Activated CD8-positive, alpha-beta memory T cell treated with anti-CD3 and anti-CD28 coated beads for 24 hours (primary cell): ENCODE data around the gene ZNF511.
"Not testable (repeated sequence)": the region's sequence is repeated elsewhere in the genome, so short reads cannot be mapped to it uniquely, and the experiment has no call there.

Experiments used
- DNase-seq: peaks from one replicate; pipeline ENCODE4 v3.0.0-alpha.2; 2020

The ZNF511 gene

DNA sequence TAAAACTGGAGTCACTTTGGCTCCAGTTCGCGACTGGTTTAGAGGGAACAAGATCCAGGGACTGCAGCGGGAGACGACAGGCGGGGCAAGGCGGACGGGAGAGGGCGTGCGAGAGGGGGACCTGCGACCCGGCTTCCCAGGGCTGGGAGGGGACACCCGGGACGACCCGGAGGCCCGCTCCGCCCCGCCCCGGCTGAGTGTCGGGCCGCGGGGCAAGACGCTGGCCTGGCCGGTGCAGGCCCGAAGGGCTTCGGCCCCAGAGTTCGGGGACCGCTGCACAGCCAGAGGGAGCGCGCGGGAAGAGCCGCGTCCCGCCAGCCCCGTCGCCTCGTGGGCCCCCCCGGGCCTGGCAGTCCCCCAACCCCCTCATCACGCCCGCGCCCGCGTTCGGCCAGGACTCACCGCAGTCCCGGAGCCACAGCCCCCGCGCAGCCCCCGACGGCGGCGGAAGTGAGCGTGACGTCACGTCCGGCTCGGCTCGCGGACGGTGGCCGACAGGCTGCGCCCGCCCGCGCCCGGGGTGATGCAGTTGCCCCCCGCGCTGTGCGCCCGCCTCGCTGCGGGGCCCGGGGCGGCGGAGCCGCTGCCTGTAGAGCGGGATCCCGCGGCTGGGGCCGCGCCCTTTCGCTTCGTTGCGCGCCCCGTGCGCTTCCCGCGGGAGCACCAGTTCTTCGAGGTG, at the start of gene ZNF511, which contains the start of gene TUBGCP2:
Gene ZNF511, plus strand, starts transcription at position 494 of the 679 bp plus-strand sequence. Its CDS starts 30 bp downstream, at position 524.
Gene TUBGCP2, minus strand, starts transcription at position 452 of the 679 bp plus-strand sequence. CDS start 5,931 bp downstream, outside the sequence.
- DNase-seq = peak; percentile 99

DNA sequence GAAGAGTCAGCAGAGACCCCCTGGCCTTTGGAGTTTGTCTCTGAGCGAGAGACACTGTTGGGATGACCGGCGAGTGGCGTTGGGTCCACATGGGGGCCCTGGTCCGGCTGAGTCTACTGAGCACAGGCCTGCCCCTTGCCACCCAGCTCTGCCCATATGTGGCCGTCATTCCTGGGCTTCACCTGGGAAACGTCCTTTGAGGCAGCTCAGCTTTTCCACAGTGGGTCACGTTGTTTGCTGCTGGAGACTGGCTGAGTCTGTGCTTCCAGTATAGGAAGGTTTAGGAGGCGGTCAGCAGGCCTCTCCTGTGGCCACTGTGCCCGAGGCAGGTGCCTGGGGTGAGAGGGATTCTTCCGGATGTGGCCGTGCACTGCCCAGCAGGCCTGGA, 49.1 kb upstream of the ZNF511 start:
- DNase-seq = no peak

GRCh38 chr10:133260895-133261725, 47.6 kb upstream of the ZNF511 start:
- DNase-seq = peak; percentile 88

- DNase-seq = peak; percentile 93
Measured at GRCh38 chr10:133261726-133262325, 46.9 kb upstream of the ZNF511 start.

GRCh38 chr10:133262696-133263095, 46.0 kb upstream of the ZNF511 start:
- DNase-seq = no peak

DNA sequence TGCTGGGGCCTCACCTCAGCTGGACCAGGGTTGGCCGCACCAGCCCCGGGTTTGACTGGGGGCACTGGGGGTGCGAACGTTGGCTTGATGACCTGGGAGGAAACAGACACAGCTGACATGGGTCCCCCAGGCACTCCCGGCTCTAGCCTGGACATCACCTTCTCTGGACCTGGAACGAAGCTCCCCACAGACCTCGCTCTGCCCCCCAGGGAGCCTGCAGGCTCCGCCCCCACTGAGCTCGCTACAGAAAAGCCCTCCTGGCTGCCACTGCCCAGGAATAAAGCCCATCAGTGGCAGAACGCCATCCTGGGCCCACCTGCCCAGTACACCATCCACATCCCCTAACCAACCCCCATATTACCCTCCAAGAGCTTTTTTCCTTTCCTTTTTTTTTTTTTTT, 45.0 kb upstream of the ZNF511 start:
- no peak for DNase-seq

DNA sequence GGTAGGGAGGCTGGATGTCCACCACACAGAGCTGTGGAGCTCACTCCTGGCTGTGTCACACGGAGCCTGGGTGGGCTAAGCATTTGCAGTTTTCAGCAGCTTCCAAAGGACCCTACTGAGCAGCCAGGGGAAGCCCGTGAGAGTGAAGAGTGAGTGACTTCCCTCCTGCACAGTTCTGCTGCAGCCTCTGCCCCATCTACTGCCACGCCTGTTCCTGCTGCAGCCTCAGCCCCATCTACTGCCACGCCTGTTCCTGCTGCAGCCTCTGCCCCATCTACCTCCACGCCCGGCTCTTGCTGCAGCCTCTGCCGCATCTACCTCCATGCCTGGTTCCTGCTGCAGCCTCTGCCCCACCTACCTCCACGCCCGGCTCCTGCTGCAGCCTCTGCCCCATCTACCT, 44.3 kb upstream of the ZNF511 start:
- no peak for DNase-seq

DNA sequence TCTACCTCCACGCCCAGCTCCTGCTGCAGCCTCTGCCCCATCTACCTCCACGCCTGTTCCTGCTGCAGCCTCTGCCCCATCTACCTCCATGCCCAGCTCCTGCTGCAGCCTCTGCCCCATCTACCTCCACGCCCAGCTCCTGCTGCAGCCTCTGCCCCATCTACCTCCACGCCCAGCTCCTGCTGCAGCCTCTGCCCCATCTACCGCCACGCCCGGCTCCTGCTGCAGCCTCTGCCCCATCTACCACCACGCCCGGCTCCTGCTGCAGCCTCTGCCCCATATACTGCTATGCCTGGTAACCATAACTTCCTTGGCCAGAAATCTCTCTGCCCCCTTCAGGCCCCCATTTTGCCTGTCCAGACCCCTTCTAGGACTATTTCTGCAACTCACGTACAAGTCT, 43.7 kb upstream of the ZNF511 start:
- not testable (repeated sequence) for DNase-seq

- DNase-seq = no peak
Measured at GRCh38 chr10:133266056-133266795, 42.5 kb upstream of the ZNF511 start.

GRCh38 chr10:133267293-133267692, 41.4 kb upstream of the ZNF511 start:
- DNase-seq = no peak

DNA sequence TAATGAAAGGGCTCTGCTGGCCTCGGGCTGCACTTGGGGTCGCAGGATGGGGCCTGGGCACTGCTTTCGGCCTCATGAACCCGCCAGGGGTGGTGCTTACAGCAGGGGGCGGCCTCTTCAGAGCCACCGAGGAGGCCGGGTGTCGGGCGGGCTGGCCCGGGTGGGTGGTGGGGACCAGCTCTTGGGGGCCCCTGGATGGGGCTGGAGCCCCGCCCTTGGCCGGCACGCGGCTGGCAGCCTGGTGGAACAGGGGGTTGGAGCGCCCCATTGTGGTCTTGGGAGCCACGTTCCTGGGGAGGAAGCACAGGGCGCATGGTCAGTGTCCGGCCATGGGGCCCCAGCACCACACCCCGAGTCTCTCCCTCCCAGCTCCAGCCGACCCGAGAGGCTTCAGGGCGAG, 40.9 kb upstream of the ZNF511 start:
- no peak for DNase-seq

DNA sequence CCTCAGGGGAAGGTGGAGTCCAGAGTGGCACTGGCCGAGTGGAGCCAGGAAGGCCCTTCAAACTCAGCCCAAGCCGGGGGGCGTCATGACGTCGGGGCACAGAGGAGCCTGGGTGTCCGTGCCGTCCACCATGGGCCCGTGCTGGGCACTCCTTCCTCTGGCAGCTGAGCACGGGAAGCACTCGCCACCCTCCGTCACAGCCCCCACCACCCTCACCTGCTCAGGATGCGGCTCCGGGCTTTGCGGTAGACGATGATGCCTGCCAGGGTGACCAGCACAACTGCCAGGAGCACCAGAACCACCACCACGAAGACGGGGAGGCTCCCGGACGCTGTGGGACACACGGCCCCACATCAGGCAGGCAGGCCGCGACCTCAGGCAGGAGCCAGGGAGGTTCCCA, 40.2 kb upstream of the ZNF511 start:
- no peak for DNase-seq

DNA sequence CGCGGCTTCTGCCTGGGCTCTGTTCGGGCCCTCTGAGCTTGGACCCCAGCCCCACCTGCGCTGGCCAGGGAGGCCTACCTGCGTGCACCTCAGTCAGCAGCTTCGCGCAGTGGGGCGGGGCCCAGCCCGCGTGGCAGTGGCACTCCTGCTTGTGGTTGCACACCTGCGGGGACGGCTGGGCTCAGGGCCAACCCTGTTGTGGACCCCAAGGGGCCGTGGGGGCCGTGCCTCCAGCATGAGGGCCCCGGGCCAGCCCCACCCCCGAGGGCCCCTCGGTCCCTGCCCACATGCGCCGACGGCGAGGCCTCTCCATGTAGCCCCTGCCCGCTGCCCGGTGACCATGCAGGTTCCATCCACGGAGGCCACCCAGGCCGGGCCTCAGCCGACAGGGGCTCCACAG, 39.3 kb upstream of the ZNF511 start:
- no peak for DNase-seq

DNA sequence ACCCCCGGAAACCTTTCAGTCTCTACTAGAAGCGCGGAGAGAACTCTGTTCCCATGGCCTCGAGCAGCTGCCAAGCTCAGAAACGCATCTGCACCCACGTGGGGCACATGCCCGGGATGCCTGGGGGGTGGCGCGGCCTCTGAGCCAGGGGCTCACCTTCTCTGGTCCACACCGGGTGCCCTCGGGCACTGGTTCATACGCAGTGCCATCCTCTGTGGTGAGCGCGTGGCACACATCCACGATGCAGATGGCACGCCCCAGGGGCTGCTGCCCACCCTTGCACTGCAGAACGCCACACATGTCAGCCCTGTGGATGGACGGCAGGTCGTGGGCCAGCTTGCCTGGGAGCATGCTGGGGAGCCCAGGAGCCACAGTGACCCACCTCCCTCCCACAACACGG, 38.5 kb upstream of the ZNF511 start:
- DNase-seq = no peak

GRCh38 chr10:133270773-133271297, 37.9 kb upstream of the ZNF511 start:
- DNase-seq = no peak

DNA sequence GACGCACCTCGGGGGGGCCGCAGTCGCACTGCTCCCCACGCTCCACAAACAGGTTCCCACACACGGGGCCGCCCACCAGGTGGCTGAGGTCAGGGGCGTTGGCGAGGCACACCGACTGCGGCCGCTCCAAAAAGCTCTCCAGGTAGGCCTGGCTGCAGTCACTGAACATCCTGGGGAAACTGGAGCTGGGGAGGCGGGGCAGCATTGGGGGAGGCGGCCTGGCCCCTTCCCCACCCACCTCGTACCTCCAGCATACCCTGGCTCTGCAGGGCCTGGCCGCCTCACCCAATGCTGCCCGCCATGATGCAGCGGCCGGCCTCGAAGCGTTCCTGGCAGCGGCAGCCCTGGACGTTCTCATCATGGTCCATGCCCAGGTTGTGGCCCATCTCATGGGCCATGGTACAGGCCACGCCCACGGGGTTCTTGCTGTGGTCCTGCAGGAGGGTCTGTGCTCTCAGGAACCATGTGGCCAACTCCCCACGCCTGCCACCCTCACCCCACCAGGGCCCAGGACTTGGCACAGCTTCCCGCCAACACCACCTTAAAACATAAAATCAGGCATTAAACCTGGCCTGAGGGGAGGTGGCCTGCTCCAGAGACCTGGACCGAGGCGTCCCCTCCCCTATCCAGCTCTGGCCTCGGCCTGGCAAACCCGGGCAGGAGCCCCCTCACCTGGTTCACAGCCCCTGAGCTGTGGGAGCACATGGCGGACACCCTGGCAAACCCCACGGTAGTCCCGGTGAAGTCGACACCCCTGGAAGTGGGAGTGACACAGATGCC, 37.0 kb upstream of the ZNF511 start:
- no peak for DNase-seq

- no peak for DNase-seq
Measured at GRCh38 chr10:133272301-133272963, 36.3 kb upstream of the ZNF511 start.

- no peak for DNase-seq
Measured at GRCh38 chr10:133272964-133273420, 35.7 kb upstream of the ZNF511 start.

DNA sequence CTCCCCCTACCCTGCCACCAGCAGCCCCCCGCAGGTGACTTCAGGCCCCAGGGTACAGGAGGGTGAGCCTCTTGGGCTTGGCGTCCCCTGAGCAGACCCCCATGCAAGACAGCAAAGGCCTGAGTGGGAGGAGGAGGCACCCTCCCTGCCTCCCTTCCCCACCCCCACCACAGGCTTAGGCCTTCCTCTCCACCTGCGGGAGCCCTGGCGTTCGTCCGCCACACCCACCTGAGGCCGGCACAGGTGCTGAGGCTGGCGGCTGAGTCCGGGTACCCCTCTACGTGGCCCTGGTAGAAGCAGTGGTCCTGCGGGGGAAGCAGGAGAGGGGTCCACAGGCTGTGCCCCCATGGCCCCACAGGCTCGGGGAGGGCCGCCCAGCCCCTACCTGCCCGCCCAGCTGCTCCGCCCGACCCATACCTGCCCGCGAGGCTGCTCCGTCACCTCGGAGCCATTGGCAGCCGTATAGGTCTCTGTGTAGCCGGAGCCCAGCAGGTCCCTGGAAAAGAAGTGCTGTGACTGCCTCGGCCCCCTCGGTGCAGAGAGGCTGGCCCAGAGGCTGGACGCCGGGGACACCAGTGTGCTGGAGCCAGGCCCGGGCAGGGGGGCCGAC, 35.1 kb upstream of the ZNF511 start:
- DNase-seq = no peak

GRCh38 chr10:133274751-133275683, 33.7 kb upstream of the ZNF511 start:
- DNase-seq = peak; percentile 90
